ENCODE data around the gene ARPC3.

GRCh38 chr12:110424237-110424636 lies 25.9 kb downstream of the ARPC3 start:
- TF ChIP-seq ZNF274 (IDR thresholded peaks at IDR 0.05; ENCODE audit: low read depth, low read length), result no peak
- no peak for TF ChIP-seq SUZ12 (IDR thresholded peaks at IDR 0.05; ENCODE audit: extremely low read depth, insufficient read depth, insufficient read length)
- TF ChIP-seq YY1 (IDR thresholded peaks at IDR 0.05; ENCODE audit: insufficient read depth, insufficient read length), result no peak

Measured in NT2/D1 (cell line).